ENCODE data around the gene ASPA.

- TF ChIP-seq CTCF (IDR thresholded peaks at IDR 0.05) (no peak), POLR2A (IDR thresholded peaks at IDR 0.05) (no peak)
Observed at GRCh38 chr17:3539881-3540540, 64.2 kb downstream of the ASPA start.
